ENCODE results near the gene BRD1. TPM values are rescaled to one million over a fixed set of nuclear protein-coding genes. Genes with fewer than 3 reads are reported as not detected.
A peak's percentile ranks its signal among the peaks of the same experiment; 100 is the strongest.

Gene BRD1
- total and polyA plus RNA-seq, 8 donors, result 10.0 to 92.4 (median 30.4) TPM

DNA sequence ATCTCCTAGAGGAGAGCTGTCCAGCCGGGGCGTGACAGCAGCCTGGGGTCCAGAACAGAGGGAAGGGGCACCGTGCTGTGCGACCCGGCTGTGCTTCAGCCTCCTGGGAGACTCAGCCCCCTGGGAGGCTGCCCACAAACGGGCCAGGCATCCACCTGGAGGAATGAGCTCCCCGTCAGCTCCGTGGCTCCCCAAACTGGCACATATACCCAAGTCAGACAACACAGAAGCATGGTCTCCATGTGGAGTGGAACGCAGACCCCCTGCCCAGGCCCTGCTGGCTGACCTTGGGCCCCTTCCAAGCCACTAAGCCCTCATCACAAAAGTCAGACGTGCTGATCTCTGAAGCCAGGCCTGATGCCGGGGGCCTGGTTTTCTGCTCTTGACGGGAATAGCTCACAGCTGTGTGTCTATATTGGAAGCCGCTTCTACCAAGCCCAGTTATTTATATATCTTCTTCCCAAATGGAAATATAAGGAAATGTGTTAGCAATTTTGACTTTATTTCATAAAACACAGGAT lies 91.7 kb downstream of the BRD1 start:
- H3K9me3 ChIP-seq, result peaks cover 3 to 14% (median 7%) of the 10 kb centered on the region in 4 donors
- no peak for TF ChIP-seq POLR2A (IDR thresholded peaks at IDR 0.05)
- H3K4me3 ChIP-seq, result no peak overlapping the region
- H3K36me3 ChIP-seq, result no peaks in the 10 kb centered on the region
- H3K4me1 ChIP-seq, result no peaks in the 10 kb centered on the region
- intact Hi-C loops (cut with DNase I; ENCODE audit: low total_unique reads), result no loop called here
- no peak overlapping the region for H3K27ac ChIP-seq
- peaks cover 0 to 73% (median 10%) of the 10 kb centered on the region in 3 donors for H3K27me3 ChIP-seq
- peak in 1 of 2 donors; percentile 9 for DNase-seq
- whole genome bisulfite sequencing, 5 donors, result 62 to 68% (median 65%) methylated on average over 9 to 13 of the region's 13 CpGs

DNA sequence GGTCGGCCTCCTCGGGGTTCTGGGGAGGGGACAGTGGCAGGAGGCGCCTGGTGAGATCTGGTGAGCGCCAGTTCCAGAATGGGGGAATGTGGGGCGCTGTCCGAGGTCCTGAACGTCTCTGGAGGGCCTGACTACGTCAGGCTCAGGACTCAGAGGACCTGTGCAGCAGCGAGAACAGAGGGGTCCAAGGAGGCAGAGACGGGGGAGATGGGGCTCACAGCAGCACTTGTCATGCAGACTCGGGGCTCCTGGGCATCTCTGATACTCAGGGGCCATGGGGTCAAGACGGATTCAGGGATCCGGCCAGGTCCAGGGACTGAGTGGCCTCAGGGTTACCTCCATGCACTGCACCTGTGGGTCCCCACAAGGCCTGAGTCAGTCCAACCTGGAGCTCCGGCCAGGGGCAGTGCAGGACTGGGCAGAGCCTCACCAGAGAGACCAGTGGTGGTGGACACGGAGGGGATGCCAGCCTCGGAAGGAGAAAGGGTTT lies 92.2 kb downstream of the BRD1 start:
- Histone ChIP-seq H3K9me3 (peaks cover 3 to 14% (median 7%) of the 10 kb centered on the region in 4 donors), H3K36me3 (no peaks in the 10 kb centered on the region), H3K27me3 (peaks cover 0 to 77% (median 10%) of the 10 kb centered on the region in 3 donors), H3K4me3 (no peak overlapping the region), H3K4me1 (no peaks in the 10 kb centered on the region), H3K27ac (no peak overlapping the region)
- TF ChIP-seq POLR2A (IDR thresholded peaks at IDR 0.05) (no peak), EP300 (IDR thresholded peaks at IDR 0.05) (no peak)
- intact Hi-C loops (cut with DNase I; ENCODE audit: low total_unique reads), result no loop called here
- 21 to 37% (median 33%) methylated on average over 8 to 16 of the region's 16 CpGs for WGBS, 5 donors
- DNase-seq, result peak; percentile 23 to 52

DNA sequence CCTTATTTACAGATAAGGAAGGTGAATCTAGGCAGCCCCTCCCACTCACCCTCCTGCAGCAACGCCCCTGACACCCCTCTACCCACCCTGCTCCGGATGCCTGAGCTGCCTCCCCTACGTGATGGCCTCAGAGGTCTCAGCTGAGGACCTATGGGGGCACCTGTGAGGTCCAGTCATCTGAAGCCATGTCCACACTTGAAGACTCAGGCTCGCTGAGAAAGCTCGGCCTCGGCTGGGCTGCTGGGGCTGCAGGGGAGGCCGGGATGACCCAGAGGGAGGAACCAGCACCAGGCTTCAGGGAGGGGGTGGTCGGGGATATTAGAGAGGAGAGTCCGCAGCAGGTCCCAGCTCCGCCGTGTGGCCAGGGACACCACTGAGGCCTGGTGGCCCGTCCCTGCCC lies 92.8 kb downstream of the BRD1 start:
- Histone ChIP-seq H3K9me3 (peaks cover under 1 to 14% (median 6%) of the 10 kb centered on the region in 4 donors), H3K36me3 (no peaks in the 10 kb centered on the region), H3K27me3 (peaks cover 0 to 78% (median 10%) of the 10 kb centered on the region in 3 donors), H3K27ac (no peak overlapping the region), H3K4me1 (no peaks in the 10 kb centered on the region), H3K4me3 (no peak overlapping the region)
- 70 to 83% (median 80%) methylated on average over 11 to 12 of the region's 12 CpGs for WGBS, 5 donors
- DNase-seq, result peak in 1 of 2 donors; percentile 8
- intact Hi-C loops (cut with DNase I; ENCODE audit: low total_unique reads), result no loop called here
- TF ChIP-seq EP300 (IDR thresholded peaks at IDR 0.05), result no peak
- TF ChIP-seq, protein P1, sequence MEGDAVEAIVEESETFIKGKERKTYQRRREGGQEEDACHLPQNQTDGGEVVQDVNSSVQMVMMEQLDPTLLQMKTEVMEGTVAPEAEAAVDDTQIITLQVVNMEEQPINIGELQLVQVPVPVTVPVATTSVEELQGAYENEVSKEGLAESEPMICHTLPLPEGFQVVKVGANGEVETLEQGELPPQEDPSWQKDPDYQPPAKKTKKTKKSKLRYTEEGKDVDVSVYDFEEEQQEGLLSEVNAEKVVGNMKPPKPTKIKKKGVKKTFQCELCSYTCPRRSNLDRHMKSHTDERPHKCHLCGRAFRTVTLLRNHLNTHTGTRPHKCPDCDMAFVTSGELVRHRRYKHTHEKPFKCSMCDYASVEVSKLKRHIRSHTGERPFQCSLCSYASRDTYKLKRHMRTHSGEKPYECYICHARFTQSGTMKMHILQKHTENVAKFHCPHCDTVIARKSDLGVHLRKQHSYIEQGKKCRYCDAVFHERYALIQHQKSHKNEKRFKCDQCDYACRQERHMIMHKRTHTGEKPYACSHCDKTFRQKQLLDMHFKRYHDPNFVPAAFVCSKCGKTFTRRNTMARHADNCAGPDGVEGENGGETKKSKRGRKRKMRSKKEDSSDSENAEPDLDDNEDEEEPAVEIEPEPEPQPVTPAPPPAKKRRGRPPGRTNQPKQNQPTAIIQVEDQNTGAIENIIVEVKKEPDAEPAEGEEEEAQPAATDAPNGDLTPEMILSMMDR (IDR thresholded peaks at IDR 0.05), result no peak
- TF ChIP-seq POLR2A (IDR thresholded peaks at IDR 0.05), result no peak
- no peak for TF ChIP-seq POLR2AphosphoS5 (IDR thresholded peaks at IDR 0.05)

DNA sequence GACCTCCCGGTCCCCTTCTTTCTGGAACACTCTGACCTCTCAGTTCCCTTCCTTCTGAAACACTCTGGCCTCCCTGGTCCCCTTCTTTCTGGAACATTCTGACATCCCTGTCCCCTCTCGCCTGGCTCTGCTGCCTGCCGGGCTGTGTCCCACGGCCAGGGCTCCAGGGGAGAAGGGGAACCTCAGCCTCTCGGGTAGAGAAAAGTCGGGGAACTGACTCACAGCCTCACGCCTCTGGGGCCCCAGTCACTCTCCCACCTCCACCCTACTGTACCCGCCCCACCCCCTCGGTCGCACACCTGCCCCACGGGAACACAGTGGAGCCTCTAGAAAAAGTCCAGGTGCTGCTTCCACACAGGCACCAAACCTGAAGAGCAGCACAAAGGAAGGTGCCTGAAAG lies 93.3 kb downstream of the BRD1 start:
- DNase-seq, result peak in 1 of 2 donors; percentile 10

DNA sequence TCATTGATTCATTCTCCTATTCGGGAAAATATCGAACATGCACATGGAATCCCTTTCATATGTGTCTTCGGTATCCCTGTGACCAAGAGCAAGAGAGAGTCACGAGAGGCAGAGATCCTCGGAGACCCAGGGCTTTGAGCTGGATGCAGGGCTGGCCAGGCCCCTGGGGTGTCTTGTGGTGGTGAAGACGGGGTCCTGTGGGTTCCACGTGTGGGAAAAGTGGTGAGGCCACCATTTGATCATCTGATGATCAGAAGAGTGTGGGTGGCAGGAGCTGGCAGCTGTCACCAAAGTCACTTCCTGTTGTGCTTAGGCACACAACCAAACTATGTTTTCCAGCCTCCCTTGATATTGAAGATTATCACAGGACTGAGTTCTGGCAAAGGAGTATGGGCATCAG lies 94.0 kb downstream of the BRD1 start:
- DNase-seq, result no peak
- Histone ChIP-seq H3K4me1 (no peaks in the 10 kb centered on the region), H3K4me3 (no peak overlapping the region), H3K36me3 (no peaks in the 10 kb centered on the region), H3K27me3 (peaks cover 0 to 83% (median 15%) of the 10 kb centered on the region in 3 donors), H3K9me3 (peaks cover 0 to 12% (median 6%) of the 10 kb centered on the region in 4 donors), H3K27ac (no peak overlapping the region)
- TF ChIP-seq EP300 (IDR thresholded peaks at IDR 0.05), result no peak
- TF ChIP-seq, protein P1 (IDR thresholded peaks at IDR 0.05), result no peak
- TF ChIP-seq POLR2A (IDR thresholded peaks at IDR 0.05), result no peak
- TF ChIP-seq POLR2AphosphoS5 (IDR thresholded peaks at IDR 0.05), result no peak
- intact Hi-C loops (cut with DNase I; ENCODE audit: low total_unique reads), result no loop called here
- 79 to 88% (median 83%) methylated on average over 7 of the region's 7 CpGs for WGBS, 5 donors

More for the DNA sequence above, 93.3 kb downstream of the BRD1 start:
- 76 to 82% (median 81%) methylated on average over 11 of the region's 11 CpGs for WGBS, 5 donors
- Histone ChIP-seq H3K27ac (no peak overlapping the region), H3K9me3 (peaks cover 0 to 14% (median 6%) of the 10 kb centered on the region in 4 donors), H3K4me3 (no peak overlapping the region), H3K27me3 (peaks cover 0 to 81% (median 10%) of the 10 kb centered on the region in 3 donors), H3K4me1 (no peaks in the 10 kb centered on the region), H3K36me3 (no peaks in the 10 kb centered on the region)
- no peak for TF ChIP-seq POLR2A (IDR thresholded peaks at IDR 0.05)
- no peak for TF ChIP-seq POLR2AphosphoS5 (IDR thresholded peaks at IDR 0.05)
- no peak for TF ChIP-seq EP300 (IDR thresholded peaks at IDR 0.05)
- TF ChIP-seq, protein P1 (IDR thresholded peaks at IDR 0.05), result no peak
- intact Hi-C loops (cut with DNase I; ENCODE audit: low total_unique reads), result no loop called here
